Smooth muscle cell (in vitro differentiated cells): ENCODE results near the gene ABCC5. TPM values are rescaled to one million over a fixed set of nuclear protein-coding genes. Genes with fewer than 3 reads are reported as not detected.

ENCODE experiments used
- DNase-seq: peaks from one replicate; lab custom pipeline; 2025; ENCODE audit not compliant: unreplicated experiment; lab: John Stamatoyannopoulos, UW
- H2AFZ ChIP-seq: fragments of 200-600 bp; sonication (generic); 2 replicates; pipeline ENCODE4 v1.6.0; 2016; ENCODE audit warnings: antibody characterized with exemption, low read depth, mild to moderate bottlenecking
- H3F3A ChIP-seq: fragments of 200-600 bp; sonication (generic); 2 replicates; pipeline ENCODE4 v1.6.0; 2017; ENCODE audit warnings: antibody characterized with exemption, low read depth
- H3K27ac ChIP-seq: fragments of 200-600 bp; sonication (generic); 2 replicates; pipeline ENCODE4 v1.5.1; 2016; ENCODE audit warnings: low read depth, mild to moderate bottlenecking
- H3K27me3 ChIP-seq: fragments of 200-600 bp; sonication (generic); 2 replicates; pipeline ENCODE4 v1.6.1; 2016; ENCODE audit warnings: low read depth, mild to moderate bottlenecking
- H3K36me3 ChIP-seq: fragments of 200-600 bp; sonication (generic); 2 replicates; pipeline ENCODE4 v1.5.1; 2016; ENCODE audit warnings: low read depth
- H3K4me1 ChIP-seq: fragments of 200-600 bp; sonication (generic); 2 replicates; pipeline ENCODE4 v1.5.1; 2016; ENCODE audit warnings: low read depth
- H3K4me2 ChIP-seq: fragments of 200-600 bp; sonication (generic); 2 replicates; pipeline ENCODE4 v1.6.0; 2016; ENCODE audit warnings: mild to moderate bottlenecking
- H3K4me3 ChIP-seq: fragments of 200-600 bp; sonication (generic); 2 replicates; pipeline ENCODE4 v1.5.1; 2016; ENCODE audit warnings: mild to moderate bottlenecking
- H3K79me2 ChIP-seq: fragments of 200-600 bp; sonication (generic); 2 replicates; pipeline ENCODE4 v1.6.0; 2016; ENCODE audit warnings: low read depth, mild to moderate bottlenecking
- H3K9ac ChIP-seq: fragments of 200-600 bp; sonication (generic); 2 replicates; pipeline ENCODE4 v1.6.0; 2016; ENCODE audit warnings: low read depth
- H3K9me3 ChIP-seq: fragments of 200-600 bp; sonication (generic); replicated peaks from 2 replicates; pipeline ENCODE4 v1.5.1; 2016; ENCODE audit warnings: low read depth
- H4K20me1 ChIP-seq: fragments of 200-600 bp; sonication (generic); 2 replicates; pipeline ENCODE4 v1.6.0; 2016; ENCODE audit warnings: low read depth
- WGBS: methylation state at CpG from one replicate; pipeline ENCODE4 v1.1.7; 2016; ENCODE audit warnings: low lambda C conversion rate; 5-methylcytosine and 5-hydroxymethylcytosine counted together
- polyA plus RNA-seq: library from polyadenylated mRNA; unstranded; fragments of >200 nt; fragmentation: Nextera tagmentation; extraction: Ambion mirVana; gene quantifications from 2 replicates; pipeline ENCODE4 v1.2.1, GENCODE V29; 2016
- total RNA-seq: library from RNA; depleted of rRNA; stranded (reverse); fragments of >200 nt; gene quantifications from 2 replicates; pipeline ENCODE4 v1.2.3, GENCODE V29; 2014
- TF ChIP-seq, protein P1 (sequence below): fragments of 200-600 bp; sonication (generic); IDR thresholded peaks from 2 replicates; pipeline ENCODE4 v1.5.1; 2017; ENCODE audit warnings: borderline replicate concordance, mild to moderate bottlenecking, antibody characterized with exemption; ENCODE audit not compliant: insufficient read depth, poor library complexity, severe bottlenecking

ABCC5 gene
- total and polyA plus RNA-seq, 2 experiments from 2014 or later = 18.2 to 20.0 TPM

DNA sequence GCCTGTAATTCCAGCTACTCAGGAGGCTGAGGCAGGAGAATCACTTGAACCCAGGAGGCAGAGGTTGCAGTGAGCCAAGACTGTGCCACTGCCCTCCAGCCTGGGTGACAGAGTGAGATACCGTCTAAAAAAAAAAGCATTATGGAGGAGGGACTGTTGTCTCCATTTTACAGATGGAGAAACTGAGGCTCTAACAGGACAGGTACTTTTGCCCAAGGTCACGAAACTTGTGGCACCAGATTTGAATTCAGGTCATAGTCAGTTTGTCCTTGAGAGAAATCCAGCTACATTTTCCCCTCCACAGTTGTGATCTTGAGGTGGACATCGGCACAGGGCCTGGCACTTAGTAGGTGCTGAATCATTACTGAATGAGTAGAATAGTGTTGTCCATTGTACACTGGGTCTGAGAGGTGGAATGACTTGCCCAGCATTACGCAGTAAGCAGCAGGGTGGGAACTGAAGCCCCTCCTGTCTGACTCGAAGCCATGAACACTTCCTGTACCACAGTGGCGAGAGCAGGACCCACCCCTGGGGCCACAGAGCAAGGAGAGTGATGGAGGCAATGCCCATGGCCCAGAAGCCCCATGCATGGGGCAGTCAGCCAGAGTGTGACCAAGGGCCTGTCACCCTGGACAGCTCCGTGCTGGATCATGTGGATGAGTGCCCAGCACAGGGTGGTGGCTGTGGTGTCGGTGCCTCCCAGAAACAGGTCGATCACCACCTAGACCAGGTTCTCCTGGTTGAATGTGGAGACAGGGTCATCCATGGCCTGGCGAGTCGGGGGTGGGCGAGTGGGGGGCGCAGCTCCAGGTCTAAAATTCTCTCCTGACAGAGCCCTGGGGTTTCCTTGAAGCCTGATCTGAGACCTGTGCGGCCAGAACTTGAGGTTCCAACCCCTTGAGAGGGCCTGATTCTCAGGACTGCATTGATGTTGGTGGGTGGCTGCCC is 112.6 kb downstream of the ABCC5 start:
- no peak overlapping the region for H2AFZ ChIP-seq
- TF ChIP-seq, protein P1, sequence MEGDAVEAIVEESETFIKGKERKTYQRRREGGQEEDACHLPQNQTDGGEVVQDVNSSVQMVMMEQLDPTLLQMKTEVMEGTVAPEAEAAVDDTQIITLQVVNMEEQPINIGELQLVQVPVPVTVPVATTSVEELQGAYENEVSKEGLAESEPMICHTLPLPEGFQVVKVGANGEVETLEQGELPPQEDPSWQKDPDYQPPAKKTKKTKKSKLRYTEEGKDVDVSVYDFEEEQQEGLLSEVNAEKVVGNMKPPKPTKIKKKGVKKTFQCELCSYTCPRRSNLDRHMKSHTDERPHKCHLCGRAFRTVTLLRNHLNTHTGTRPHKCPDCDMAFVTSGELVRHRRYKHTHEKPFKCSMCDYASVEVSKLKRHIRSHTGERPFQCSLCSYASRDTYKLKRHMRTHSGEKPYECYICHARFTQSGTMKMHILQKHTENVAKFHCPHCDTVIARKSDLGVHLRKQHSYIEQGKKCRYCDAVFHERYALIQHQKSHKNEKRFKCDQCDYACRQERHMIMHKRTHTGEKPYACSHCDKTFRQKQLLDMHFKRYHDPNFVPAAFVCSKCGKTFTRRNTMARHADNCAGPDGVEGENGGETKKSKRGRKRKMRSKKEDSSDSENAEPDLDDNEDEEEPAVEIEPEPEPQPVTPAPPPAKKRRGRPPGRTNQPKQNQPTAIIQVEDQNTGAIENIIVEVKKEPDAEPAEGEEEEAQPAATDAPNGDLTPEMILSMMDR = no peak
- no peaks in the 10 kb centered on the region for H3F3A ChIP-seq
- WGBS = 88% methylated on average over 14 of the region's 14 CpGs
- H3K27me3 ChIP-seq = no peaks in the 10 kb centered on the region
- H3K9ac ChIP-seq = no peak overlapping the region
- H3K4me1 ChIP-seq = no peaks in the 10 kb centered on the region
- H3K36me3 ChIP-seq = no peaks in the 10 kb centered on the region
- DNase-seq = no peak
- H4K20me1 ChIP-seq = no peaks in the 10 kb centered on the region
- H3K9me3 ChIP-seq = no peaks in the 10 kb centered on the region
- no peak overlapping the region for H3K4me2 ChIP-seq
- H3K79me2 ChIP-seq = no peaks in the 10 kb centered on the region
- H3K27ac ChIP-seq = no peak overlapping the region
- no peak overlapping the region for H3K4me3 ChIP-seq

DNA sequence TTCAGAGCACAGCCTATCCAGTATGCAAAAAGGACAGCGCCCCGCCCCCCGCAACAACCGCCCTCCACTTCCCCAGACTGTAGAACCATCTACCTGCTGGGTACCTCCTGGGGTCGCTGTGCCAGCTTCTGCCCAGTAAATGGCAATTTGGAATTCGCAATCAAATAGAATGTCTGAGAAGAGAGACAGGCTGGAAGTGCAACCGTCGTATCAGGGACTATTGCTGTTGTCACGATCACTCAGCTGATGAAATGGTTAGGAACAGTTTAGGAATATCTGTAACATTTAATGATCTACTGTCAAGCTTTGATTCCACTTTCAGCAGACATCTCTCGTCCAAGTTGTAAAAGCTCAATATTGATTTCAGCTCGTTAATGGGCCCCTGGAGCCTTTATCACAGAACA is 119.7 kb downstream of the ABCC5 start:
- H3F3A ChIP-seq = no peaks in the 10 kb centered on the region
- WGBS = 84% methylated on average over 11 of the region's 11 CpGs
- no peaks in the 10 kb centered on the region for H3K9me3 ChIP-seq
- no peak overlapping the region for H3K9ac ChIP-seq
- TF ChIP-seq, protein P1 = no peak
- H3K36me3 ChIP-seq = no peaks in the 10 kb centered on the region
- H3K4me1 ChIP-seq = no peaks in the 10 kb centered on the region
- no peaks in the 10 kb centered on the region for H3K27me3 ChIP-seq
- H3K27ac ChIP-seq = no peak overlapping the region
- no peak for DNase-seq
- no peak overlapping the region for H2AFZ ChIP-seq
- no peak overlapping the region for H3K4me2 ChIP-seq
- H3K4me3 ChIP-seq = no peak overlapping the region
- H4K20me1 ChIP-seq = no peaks in the 10 kb centered on the region
- H3K79me2 ChIP-seq = no peaks in the 10 kb centered on the region

DNA sequence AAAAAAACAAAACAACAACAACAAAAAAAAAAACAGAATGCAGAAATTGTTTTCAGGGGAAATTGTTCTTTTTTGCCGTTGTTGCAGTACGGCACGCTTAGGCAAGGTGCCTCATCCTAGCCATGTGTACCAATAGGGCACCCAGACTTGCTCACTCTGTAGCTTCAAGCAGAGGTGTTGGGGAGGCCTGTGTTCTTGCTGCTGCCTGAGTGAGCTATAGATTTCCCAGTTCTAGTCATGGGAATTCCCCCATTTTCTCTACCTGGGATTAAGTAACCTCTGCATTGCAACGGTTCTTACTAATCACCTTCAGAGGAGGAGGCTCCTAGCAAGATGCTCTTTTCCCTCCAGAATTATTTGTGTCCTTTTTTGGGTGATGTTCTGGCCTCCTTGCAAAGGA is 120.1 kb downstream of the ABCC5 start:
- TF ChIP-seq, protein P1 = no peak

More for the DNA sequence above, 120.1 kb downstream of the ABCC5 start:
- Histone ChIP-seq H3K9ac (no peak overlapping the region), H3F3A (no peaks in the 10 kb centered on the region), H3K79me2 (no peaks in the 10 kb centered on the region), H4K20me1 (no peaks in the 10 kb centered on the region), H3K36me3 (no peaks in the 10 kb centered on the region), H3K4me3 (no peak overlapping the region), H3K4me2 (no peak overlapping the region), H3K27me3 (no peaks in the 10 kb centered on the region), H2AFZ (no peak overlapping the region), H3K27ac (no peak overlapping the region), H3K4me1 (no peaks in the 10 kb centered on the region), H3K9me3 (no peaks in the 10 kb centered on the region)
- WGBS = 89% methylated on average over 4 of the region's 4 CpGs
- DNase-seq = no peak
